Mammary epithelial cell (primary cell): Measurements from ENCODE around the gene PPIE.

Source experiments
- CTCF ChIP-seq, 2 donors: IDR thresholded peaks in 1 of 2; conservative IDR thresholded peaks in 1 of 2; 2 replicates each; pipeline ENCODE4 v1.5.1; 2011 to 2012; ENCODE audit warnings: inconsistent platforms in 2 of 2, low read length in 2 of 2, mild to moderate bottlenecking in 2 of 2, control low read depth in 1 of 2, low read depth in 1 of 2; ENCODE audit not compliant: insufficient read depth in 1 of 2; ENCODE audit errors: extremely low read depth in 1 of 2
- EZH2 ChIP-seq: IDR thresholded peaks from 2 replicates; pipeline ENCODE4 v1.6.1; 2012; ENCODE audit warnings: low read length, inconsistent platforms, borderline replicate concordance

- TF ChIP-seq EZH2, result no peak
- no peak for TF ChIP-seq CTCF (conservative IDR thresholded peaks at IDR 0.05 in 1 of 2, IDR thresholded peaks at IDR 0.05 in 1 of 2; ENCODE audit: extremely low read depth in 1 of 2, insufficient read depth in 1 of 2, low read depth in 1 of 2, low read length in 2 of 2)
Observed at GRCh38 chr1:39696448-39696847, 42.2 kb upstream of the PPIE start.
